Measurements from ENCODE around the gene GSTT4. TPM values are rescaled to one million over a fixed set of nuclear protein-coding genes. Genes with fewer than 3 reads are reported as not detected.

The GSTT4 gene
- total RNA-seq, 4 donors from 2014 or later = not detected

GRCh38 chr22:24029304-24029703, 24.1 kb upstream of the GSTT4 start:
- H3K27me3 ChIP-seq = no peaks in the 10 kb centered on the region
- 87 to 95% methylated on average over 3 of the region's 3 CpGs for WGBS, 2 donors
- peaks cover 0 to under 1% (median 0%) of the 10 kb centered on the region in 3 donors for H3K4me1 ChIP-seq
- H3K9me3 ChIP-seq = no peaks in the 10 kb centered on the region
- intact Hi-C loops (cut with DNase I) = no loop called here
- no peak for DNase-seq
- H3K4me3 ChIP-seq = no peak overlapping the region
- no peak overlapping the region for H3K27ac ChIP-seq
- TF ChIP-seq, protein P1, sequence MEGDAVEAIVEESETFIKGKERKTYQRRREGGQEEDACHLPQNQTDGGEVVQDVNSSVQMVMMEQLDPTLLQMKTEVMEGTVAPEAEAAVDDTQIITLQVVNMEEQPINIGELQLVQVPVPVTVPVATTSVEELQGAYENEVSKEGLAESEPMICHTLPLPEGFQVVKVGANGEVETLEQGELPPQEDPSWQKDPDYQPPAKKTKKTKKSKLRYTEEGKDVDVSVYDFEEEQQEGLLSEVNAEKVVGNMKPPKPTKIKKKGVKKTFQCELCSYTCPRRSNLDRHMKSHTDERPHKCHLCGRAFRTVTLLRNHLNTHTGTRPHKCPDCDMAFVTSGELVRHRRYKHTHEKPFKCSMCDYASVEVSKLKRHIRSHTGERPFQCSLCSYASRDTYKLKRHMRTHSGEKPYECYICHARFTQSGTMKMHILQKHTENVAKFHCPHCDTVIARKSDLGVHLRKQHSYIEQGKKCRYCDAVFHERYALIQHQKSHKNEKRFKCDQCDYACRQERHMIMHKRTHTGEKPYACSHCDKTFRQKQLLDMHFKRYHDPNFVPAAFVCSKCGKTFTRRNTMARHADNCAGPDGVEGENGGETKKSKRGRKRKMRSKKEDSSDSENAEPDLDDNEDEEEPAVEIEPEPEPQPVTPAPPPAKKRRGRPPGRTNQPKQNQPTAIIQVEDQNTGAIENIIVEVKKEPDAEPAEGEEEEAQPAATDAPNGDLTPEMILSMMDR (IDR thresholded peaks at IDR 0.05) = no peak
- TF ChIP-seq POLR2A (IDR thresholded peaks at IDR 0.05) = no peak
- H3K36me3 ChIP-seq = peaks cover 0 to 17% (median 0%) of the 10 kb centered on the region in 3 donors

DNA sequence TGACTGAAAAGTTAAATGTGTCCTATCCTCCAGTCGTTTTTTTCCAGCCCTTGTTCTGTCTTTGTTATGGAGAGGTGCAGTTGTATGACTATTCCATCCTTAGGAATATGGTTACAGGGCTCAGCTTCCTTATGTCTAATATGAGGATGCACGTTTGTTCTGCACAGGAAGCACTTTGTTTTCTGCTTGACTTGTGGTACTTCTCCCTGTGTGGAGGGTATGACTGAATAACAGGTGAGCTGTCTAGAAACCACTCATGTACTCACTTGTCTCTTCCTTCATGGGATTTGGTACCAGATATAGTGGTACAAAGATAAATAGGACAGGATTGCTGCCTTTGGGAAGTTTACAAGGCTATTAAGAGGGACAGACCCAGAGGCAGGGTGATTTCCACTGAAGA, 23.3 kb upstream of the GSTT4 start:
- TF ChIP-seq, protein P1 (IDR thresholded peaks at IDR 0.05) = no peak
- no peak for TF ChIP-seq POLR2A (IDR thresholded peaks at IDR 0.05)
- 17 to 31% methylated on average over 2 of the region's 2 CpGs for WGBS, 2 donors
- no peaks in the 10 kb centered on the region for H3K27me3 ChIP-seq
- no peak overlapping the region for H3K4me3 ChIP-seq
- no peak for DNase-seq
- H3K9me3 ChIP-seq = no peaks in the 10 kb centered on the region
- H3K27ac ChIP-seq = no peak overlapping the region
- H3K4me1 ChIP-seq = no peaks in the 10 kb centered on the region
- H3K36me3 ChIP-seq = peaks cover 0 to 17% (median 0%) of the 10 kb centered on the region in 3 donors
- intact Hi-C loops (cut with DNase I) = no loop called here

DNA sequence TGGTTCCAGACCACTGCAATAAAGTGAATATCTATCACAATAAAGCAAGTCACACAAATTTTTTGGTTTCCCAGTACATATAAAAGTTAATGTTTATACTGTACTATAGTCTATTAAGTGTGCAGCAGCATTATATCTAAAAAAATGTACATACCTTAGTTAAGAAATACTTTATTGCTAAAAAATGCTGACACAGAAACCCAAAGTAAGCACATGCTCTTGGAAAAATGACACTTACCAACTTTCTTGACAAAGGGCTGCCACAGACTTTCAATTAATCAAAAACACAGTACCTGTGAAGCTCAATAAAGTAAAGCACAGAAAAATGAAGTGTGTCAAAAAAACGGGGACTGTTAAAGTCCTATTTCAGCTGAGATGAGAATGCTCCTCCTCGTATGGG, 22.7 kb upstream of the GSTT4 start:
- no peak for DNase-seq
- Histone ChIP-seq H3K27ac (no peak overlapping the region), H3K36me3 (peaks cover 0 to 17% (median 0%) of the 10 kb centered on the region in 3 donors), H3K27me3 (no peaks in the 10 kb centered on the region), H3K4me1 (no peaks in the 10 kb centered on the region), H3K4me3 (no peak overlapping the region), H3K9me3 (no peaks in the 10 kb centered on the region)
- intact Hi-C loops (cut with DNase I) = no loop called here
- 83 to 84% methylated on average over 2 of the region's 2 CpGs for WGBS, 2 donors
- TF ChIP-seq, protein P1 (IDR thresholded peaks at IDR 0.05) = no peak
- no peak for TF ChIP-seq POLR2A (IDR thresholded peaks at IDR 0.05)

DNA sequence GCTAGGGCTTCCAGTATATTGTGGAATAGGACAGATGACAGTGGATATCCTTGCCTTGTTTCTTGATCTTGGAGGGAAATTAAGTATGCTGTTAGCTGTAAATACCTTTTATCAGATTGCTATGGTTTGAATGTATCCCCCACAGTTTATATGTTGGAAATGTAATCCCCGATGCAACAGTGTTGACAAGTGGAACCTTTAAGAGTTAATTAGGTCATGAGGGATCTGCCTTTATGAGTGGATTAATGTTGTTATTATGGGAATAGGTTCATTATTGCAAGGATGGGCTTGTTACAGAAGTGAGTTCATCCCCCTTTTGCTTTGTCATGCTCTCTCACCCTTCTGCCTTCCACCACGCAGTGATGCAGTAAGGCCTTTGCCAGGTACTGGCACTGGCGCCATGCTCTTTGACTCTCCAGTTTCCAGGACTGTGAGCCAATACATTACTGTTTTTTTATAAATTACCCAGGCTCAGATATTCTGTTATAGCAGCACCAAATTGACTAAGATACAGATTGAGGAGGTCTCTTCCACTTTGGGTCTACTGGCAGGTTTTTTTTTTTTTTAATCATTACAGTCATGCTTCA, 22.2 kb upstream of the GSTT4 start:
- Histone ChIP-seq H3K9me3 (no peaks in the 10 kb centered on the region), H3K27ac (no peak overlapping the region), H3K4me1 (no peaks in the 10 kb centered on the region), H3K36me3 (peaks cover 0 to 17% (median 0%) of the 10 kb centered on the region in 3 donors), H3K27me3 (no peaks in the 10 kb centered on the region), H3K4me3 (no peak overlapping the region)
- intact Hi-C loops (cut with DNase I) = no loop called here
- TF ChIP-seq POLR2A (IDR thresholded peaks at IDR 0.05) = no peak
- TF ChIP-seq, protein P1 (IDR thresholded peaks at IDR 0.05) = no peak
- DNase-seq = no peak
- 78 to 80% methylated on average over 3 of the region's 3 CpGs for WGBS, 2 donors

- H3K4me1 ChIP-seq = no peaks in the 10 kb centered on the region
- no peaks in the 10 kb centered on the region for H3K27me3 ChIP-seq
- no peak for DNase-seq
- 90 to 98% methylated on average over 3 of the region's 3 CpGs for WGBS, 2 donors
- TF ChIP-seq, protein P1 (IDR thresholded peaks at IDR 0.05) = no peak
- H3K4me3 ChIP-seq = no peak overlapping the region
- intact Hi-C loops (cut with DNase I) = no loop called here
- peaks cover 0 to 17% (median 0%) of the 10 kb centered on the region in 3 donors for H3K36me3 ChIP-seq
- H3K9me3 ChIP-seq = no peaks in the 10 kb centered on the region
- H3K27ac ChIP-seq = no peak overlapping the region
These were observed 21.5 kb upstream of the GSTT4 start for GRCh38 chr22:24026733-24027132.
